ENCODE results near the gene ANAPC2.

DNA sequence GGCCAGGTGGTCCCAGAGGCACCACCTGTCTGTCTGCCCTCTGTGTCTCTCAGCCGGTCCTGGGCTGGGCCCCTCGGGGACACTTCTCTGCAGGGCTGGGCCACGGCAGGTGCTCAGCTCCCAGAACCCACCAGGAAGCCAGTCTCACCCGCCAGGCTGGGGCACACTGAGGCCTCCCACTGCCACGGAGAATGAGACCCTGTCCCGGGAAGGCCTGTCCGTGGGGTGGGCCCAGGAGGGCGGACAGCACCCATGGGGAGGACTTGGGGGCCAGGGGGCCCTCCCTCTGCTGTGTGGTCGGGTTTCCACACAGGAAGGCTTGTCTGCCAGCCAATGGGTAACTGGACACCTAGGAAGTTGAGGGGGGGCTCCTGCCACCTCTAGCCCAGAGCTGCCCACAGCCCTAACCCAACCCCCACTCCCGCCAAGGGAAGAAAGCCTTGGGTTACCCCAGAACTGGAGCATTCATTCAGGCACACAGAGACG, 48.6 kb upstream of the ANAPC2 start:
- TF ChIP-seq CTCF (IDR thresholded peaks at IDR 0.05) (no peak), ZFX (IDR thresholded peaks at IDR 0.05; ENCODE audit: borderline replicate concordance) (no peak)

Measured in 22Rv1 (cell line).